Measurements from ENCODE around the gene SORCS2. TPM values are rescaled to one million over a fixed set of nuclear protein-coding genes. Genes with fewer than 3 reads are reported as not detected.

SORCS2 gene
- total RNA-seq, 4 donors from 2014 or later, result 0.48 to 1.8 (median 0.68) TPM; not detected in 1

GRCh38 chr4:7733201-7733600 is 540.9 kb downstream of the SORCS2 start:
- in situ Hi-C loops (cut with MboI; ENCODE audit: low pct_ligation_motif_present in 1 of 4, low pct_unique_long_range_greater_than_20kb in 1 of 4, low sequenced_read_pairs in 3 of 4), result no loop called here
- Histone ChIP-seq H3K4me1 (no peaks in the 10 kb centered on the region), H3K9me3 (no peaks in the 10 kb centered on the region), H3K36me3 (no peaks in the 10 kb centered on the region), H3K27ac (no peak overlapping the region), H3K4me3 (no peak overlapping the region), H3K27me3 (peaks cover 3% of the 10 kb centered on the region)
- WGBS, 2 donors (ENCODE audit: low coverage in 1 of 2), result 78% methylated on average over 12 of the region's 17 CpGs; no CpG with 5 or more reads in 1 of the 2 donors
- intact Hi-C loops (cut with DNase I; ENCODE audit: low total_unique reads), result no loop called here
- DNase-seq, result no peak
- TF ChIP-seq, protein P1, sequence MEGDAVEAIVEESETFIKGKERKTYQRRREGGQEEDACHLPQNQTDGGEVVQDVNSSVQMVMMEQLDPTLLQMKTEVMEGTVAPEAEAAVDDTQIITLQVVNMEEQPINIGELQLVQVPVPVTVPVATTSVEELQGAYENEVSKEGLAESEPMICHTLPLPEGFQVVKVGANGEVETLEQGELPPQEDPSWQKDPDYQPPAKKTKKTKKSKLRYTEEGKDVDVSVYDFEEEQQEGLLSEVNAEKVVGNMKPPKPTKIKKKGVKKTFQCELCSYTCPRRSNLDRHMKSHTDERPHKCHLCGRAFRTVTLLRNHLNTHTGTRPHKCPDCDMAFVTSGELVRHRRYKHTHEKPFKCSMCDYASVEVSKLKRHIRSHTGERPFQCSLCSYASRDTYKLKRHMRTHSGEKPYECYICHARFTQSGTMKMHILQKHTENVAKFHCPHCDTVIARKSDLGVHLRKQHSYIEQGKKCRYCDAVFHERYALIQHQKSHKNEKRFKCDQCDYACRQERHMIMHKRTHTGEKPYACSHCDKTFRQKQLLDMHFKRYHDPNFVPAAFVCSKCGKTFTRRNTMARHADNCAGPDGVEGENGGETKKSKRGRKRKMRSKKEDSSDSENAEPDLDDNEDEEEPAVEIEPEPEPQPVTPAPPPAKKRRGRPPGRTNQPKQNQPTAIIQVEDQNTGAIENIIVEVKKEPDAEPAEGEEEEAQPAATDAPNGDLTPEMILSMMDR (IDR thresholded peaks at IDR 0.05), result no peak
- TF ChIP-seq EP300 (IDR thresholded peaks at IDR 0.05; ENCODE audit: low read depth) (no peak), POLR2AphosphoS5 (IDR thresholded peaks at IDR 0.05) (no peak), POLR2A (IDR thresholded peaks at IDR 0.05) (no peak)

GRCh38 chr4:7733801-7734650 is 541.7 kb downstream of the SORCS2 start:
- Histone ChIP-seq H3K36me3 (no peaks in the 10 kb centered on the region), H3K9me3 (no peaks in the 10 kb centered on the region), H3K27ac (no peak overlapping the region), H3K4me3 (no peak overlapping the region), H3K4me1 (no peaks in the 10 kb centered on the region), H3K27me3 (peaks cover 3% of the 10 kb centered on the region)
- in situ Hi-C loops (cut with MboI; ENCODE audit: low pct_ligation_motif_present in 1 of 4, low pct_unique_long_range_greater_than_20kb in 1 of 4, low sequenced_read_pairs in 3 of 4) (no loop called here), intact Hi-C loops (cut with DNase I; ENCODE audit: low total_unique reads) (no loop called here)
- no peak for TF ChIP-seq POLR2AphosphoS5 (IDR thresholded peaks at IDR 0.05)
- no peak for TF ChIP-seq POLR2A (IDR thresholded peaks at IDR 0.05)
- no peak for TF ChIP-seq EP300 (IDR thresholded peaks at IDR 0.05; ENCODE audit: low read depth)
- TF ChIP-seq, protein P1 (IDR thresholded peaks at IDR 0.05), result no peak
- no peak for DNase-seq
- WGBS, 2 donors (ENCODE audit: low coverage in 1 of 2), result 61% methylated on average over 25 of the region's 26 CpGs; no CpG with 5 or more reads in 1 of the 2 donors

GRCh38 chr4:7734651-7735260 is 542.4 kb downstream of the SORCS2 start:
- H3K4me3 ChIP-seq, result no peak overlapping the region
- in situ Hi-C loops (cut with MboI; ENCODE audit: low pct_ligation_motif_present in 1 of 4, low pct_unique_long_range_greater_than_20kb in 1 of 4, low sequenced_read_pairs in 3 of 4) (no loop called here), intact Hi-C loops (cut with DNase I; ENCODE audit: low total_unique reads) (no loop called here)
- peaks cover 3% of the 10 kb centered on the region for H3K27me3 ChIP-seq
- H3K4me1 ChIP-seq, result no peaks in the 10 kb centered on the region
- H3K36me3 ChIP-seq, result no peaks in the 10 kb centered on the region
- 53% methylated on average over 20 of the region's 20 CpGs; no CpG with 5 or more reads in 1 of the 2 donors for WGBS, 2 donors (ENCODE audit: low coverage in 1 of 2)
- no peak overlapping the region for H3K27ac ChIP-seq
- TF ChIP-seq POLR2A (IDR thresholded peaks at IDR 0.05) (no peak), EP300 (IDR thresholded peaks at IDR 0.05; ENCODE audit: low read depth) (no peak), POLR2AphosphoS5 (IDR thresholded peaks at IDR 0.05) (no peak)
- TF ChIP-seq, protein P1 (IDR thresholded peaks at IDR 0.05), result no peak
- no peak for DNase-seq
- H3K9me3 ChIP-seq, result no peaks in the 10 kb centered on the region

DNA sequence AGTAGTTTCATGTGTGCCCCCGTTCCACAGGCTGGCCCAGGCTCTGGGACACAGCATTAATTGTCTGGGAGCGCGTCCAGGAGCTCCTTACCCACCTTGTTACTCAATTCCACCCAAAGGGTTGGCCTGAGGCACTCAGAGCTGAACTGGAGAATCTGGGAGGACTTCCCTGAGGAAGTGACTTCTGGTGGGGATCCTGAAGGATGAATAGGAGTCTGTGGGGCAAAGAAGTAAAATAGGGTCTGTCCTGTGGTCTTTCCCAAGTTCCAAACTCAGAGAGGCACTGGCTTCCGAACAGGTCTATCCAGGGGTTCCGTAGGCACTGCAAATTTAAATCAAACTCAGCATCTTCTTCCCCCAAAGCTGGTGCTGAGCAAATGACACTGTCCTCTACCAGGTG is 543.1 kb downstream of the SORCS2 start:
- no peak for DNase-seq
- H3K36me3 ChIP-seq, result no peaks in the 10 kb centered on the region
- WGBS, 2 donors (ENCODE audit: low coverage in 1 of 2), result 79% methylated on average over 5 of the region's 5 CpGs; no CpG with 5 or more reads in 1 of the 2 donors
- H3K4me3 ChIP-seq, result no peak overlapping the region
- H3K9me3 ChIP-seq, result no peaks in the 10 kb centered on the region
- no peak for TF ChIP-seq EP300 (IDR thresholded peaks at IDR 0.05; ENCODE audit: low read depth)
- TF ChIP-seq POLR2AphosphoS5 (IDR thresholded peaks at IDR 0.05), result no peak
- TF ChIP-seq, protein P1 (IDR thresholded peaks at IDR 0.05), result no peak
- TF ChIP-seq POLR2A (IDR thresholded peaks at IDR 0.05), result no peak
- in situ Hi-C loops (cut with MboI; ENCODE audit: low pct_ligation_motif_present in 1 of 4, low pct_unique_long_range_greater_than_20kb in 1 of 4, low sequenced_read_pairs in 3 of 4) (no loop called here), intact Hi-C loops (cut with DNase I; ENCODE audit: low total_unique reads) (no loop called here)
- peaks cover 3% of the 10 kb centered on the region for H3K27me3 ChIP-seq
- no peaks in the 10 kb centered on the region for H3K4me1 ChIP-seq
- H3K27ac ChIP-seq, result no peak overlapping the region
